Fibroblast of villous mesenchyme (primary cell): Measurements from ENCODE around the gene RERE. TPM values are rescaled to one million over a fixed set of nuclear protein-coding genes. Genes with fewer than 3 reads are reported as not detected.
"Not testable (repeated sequence)": the region's sequence is repeated elsewhere in the genome, so short reads cannot be mapped to it uniquely, and the experiment has no call there.

Source experiments
- DNase-seq: peaks from one replicate; pipeline ENCODE4 v3.0.0-alpha.2; 2010; ENCODE audit warnings: low read depth
- H3K4me3 ChIP-seq: 2 replicates; pipeline ENCODE4 v1.5.1; 2011; ENCODE audit warnings: low read depth, mild to moderate bottlenecking, low read length
- CTCF ChIP-seq: IDR thresholded peaks from 2 replicates; pipeline ENCODE4 v1.5.1; 2012; ENCODE audit warnings: low read depth, mild to moderate bottlenecking, low read length; ENCODE audit not compliant: insufficient read depth
- total RNA-seq: library from RNA; depleted of rRNA; stranded (reverse); fragments of >200 nt; gene quantifications from 2 replicates; pipeline ENCODE4 v1.2.3, GENCODE V29; 2012

RERE gene
- total RNA-seq, 1 donor, result 51.4 TPM

- no peak for TF ChIP-seq CTCF
- no peak overlapping the region for H3K4me3 ChIP-seq
- DNase-seq, result peak; percentile 66
These were observed 432.9 kb downstream of the RERE start for GRCh38 chr1:8384577-8384976.

- H3K4me3 ChIP-seq, result no peak overlapping the region
- no peak for DNase-seq
- no peak for TF ChIP-seq CTCF
These were observed 433.4 kb downstream of the RERE start for GRCh38 chr1:8384088-8384487.

- no peak for TF ChIP-seq CTCF
These were observed 434.6 kb downstream of the RERE start for GRCh38 chr1:8382608-8383505.

GRCh38 chr1:8382051-8382505 lies 435.4 kb downstream of the RERE start:
- H3K4me3 ChIP-seq, result no peak overlapping the region
- TF ChIP-seq CTCF, result no peak
- DNase-seq, result peak; percentile 54

More at GRCh38 chr1:8382608-8383505, 434.6 kb downstream of the RERE start:
- peak; percentile 75 for DNase-seq
- no peak overlapping the region for H3K4me3 ChIP-seq

GRCh38 chr1:8381618-8382017 lies 435.8 kb downstream of the RERE start:
- DNase-seq, result peak; percentile 75
- H3K4me3 ChIP-seq, result no peak overlapping the region
- no peak for TF ChIP-seq CTCF

- not testable (repeated sequence) for H3K4me3 ChIP-seq, DNase-seq
These were observed 437.1 kb downstream of the RERE start for GRCh38 chr1:8380310-8380709.

GRCh38 chr1:8379513-8380186 lies 437.8 kb downstream of the RERE start:
- DNase-seq, result no peak
- TF ChIP-seq CTCF, result peak; percentile 29
- H3K4me3 ChIP-seq, result no peak overlapping the region
